HG03342 (cell line): ENCODE data around the gene CYSTM1.

ENCODE experiments used
- ATAC-seq: cut with Tn5 transposase; IDR thresholded peaks from one replicate; pipeline ENCODE4 v1.9.1; 2021; ENCODE audit warnings: mild to moderate bottlenecking, moderate library complexity; ENCODE audit not compliant: unreplicated experiment

Gene CYSTM1

DNA sequence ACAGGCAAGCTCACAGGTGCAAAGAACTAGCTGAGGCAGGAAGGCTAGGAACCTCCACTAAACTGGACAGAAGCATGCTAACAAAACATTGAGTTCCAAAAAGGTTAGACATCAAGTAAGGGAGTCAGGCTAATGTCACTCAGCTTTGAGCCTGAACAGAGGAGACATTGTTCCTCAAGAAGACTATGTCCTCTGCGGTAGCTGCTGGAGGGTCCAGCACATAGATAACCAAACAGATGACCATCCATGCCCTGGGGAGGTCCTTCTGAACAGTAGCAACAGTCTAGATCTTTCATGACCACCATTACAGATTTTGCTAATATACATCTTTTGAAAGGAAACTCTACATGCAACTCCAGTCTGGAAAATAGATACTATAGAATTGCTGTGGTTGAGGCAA lies 57.7 kb downstream of the CYSTM1 start:
- ATAC-seq, result no peak

DNA sequence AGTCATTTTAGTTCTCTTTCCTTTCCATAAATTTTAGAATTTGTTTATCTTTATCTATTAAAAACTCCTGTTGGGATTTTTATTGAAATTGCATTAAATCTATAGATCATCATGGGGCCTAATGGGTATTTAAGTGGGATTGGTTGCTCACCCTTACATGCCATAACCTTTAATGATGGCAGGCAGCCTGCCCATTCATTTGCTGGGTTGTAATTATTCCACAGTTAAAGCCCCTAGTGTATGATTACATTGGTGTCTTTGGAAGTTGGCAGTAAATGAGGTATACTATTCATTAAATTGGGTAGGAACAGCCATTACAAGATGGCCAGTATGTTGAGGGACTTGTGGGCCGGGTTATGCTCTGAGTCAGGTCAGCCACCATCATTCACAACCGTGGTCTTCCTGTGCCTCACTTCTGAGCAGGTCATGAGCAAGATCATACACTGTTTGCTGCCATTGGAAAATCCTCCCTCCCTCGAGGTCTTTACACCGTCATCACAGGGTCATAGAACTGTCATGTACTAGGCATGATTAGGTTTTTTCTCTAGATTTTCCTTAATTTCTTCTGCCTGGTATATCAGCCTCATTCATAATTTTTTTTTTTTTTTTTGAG lies 59.5 kb downstream of the CYSTM1 start:
- no peak for ATAC-seq

DNA sequence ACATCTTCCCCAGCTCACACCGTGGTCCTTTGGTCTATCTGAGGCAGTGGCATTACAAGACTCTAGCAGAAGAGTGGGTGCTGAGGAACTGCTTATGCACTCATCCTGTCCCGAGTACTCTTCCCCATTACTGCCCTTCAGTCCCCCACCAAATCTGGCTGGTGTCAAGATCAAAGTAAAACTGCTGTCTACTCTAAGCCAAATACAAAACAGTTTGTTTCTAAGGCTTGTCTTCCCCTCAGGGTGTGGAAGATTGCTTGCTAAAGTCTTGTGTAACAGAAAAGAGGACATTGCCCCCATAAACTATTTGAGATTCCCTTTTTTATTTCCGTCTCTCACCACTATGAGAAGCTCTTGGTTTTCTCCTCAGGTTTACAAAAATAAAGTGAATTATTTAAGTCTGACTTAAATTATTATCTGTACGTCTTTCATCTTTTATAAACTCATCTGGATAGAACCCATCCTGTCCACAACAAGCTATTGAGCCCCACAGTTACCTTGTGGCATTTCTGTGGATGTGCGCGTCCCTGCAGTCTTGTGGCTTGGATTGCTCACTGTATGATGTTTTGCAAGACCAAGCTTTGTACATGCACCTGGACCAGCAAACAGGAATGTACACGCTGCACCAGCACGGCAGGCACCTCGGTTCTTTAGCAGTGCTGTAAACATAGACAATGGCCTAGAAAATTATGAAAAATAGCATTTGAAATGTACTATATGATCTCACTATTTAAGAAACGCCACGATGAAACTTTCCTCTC lies 61.0 kb downstream of the CYSTM1 start:
- ATAC-seq, result no peak

DNA sequence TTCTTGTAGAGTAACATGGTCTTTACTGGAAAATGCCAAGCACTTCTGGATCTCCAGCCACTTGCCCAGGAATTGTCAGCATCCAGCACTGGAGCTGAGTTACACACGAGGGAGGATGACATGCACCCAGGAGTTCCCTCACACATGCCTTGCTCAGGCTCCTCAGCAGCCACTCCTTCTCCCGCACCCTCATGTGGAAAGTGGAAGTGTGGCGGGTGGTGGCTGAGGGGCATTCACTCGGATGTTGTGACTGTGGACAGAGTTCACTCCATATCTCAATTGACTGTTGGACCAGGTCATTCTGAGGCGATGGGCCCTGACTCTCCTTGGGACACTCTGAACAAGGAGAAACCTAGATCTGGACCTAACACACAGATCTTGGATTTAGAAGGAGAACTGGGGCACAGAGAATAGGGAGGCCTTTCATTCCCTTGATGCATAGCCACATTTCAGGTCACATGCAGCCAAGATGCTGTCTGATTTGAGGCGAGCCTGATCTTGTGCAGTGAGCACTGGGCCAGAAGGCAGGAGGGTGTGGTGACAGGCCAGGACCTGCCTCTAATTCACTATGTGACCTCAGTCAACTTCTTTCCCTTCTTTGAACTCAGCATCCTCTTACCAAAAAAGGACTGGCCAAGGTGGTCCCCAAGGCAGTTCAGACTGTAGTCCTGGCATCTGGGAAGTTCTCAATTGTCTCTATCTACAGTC lies 62.1 kb downstream of the CYSTM1 start:
- ATAC-seq, result no peak

DNA sequence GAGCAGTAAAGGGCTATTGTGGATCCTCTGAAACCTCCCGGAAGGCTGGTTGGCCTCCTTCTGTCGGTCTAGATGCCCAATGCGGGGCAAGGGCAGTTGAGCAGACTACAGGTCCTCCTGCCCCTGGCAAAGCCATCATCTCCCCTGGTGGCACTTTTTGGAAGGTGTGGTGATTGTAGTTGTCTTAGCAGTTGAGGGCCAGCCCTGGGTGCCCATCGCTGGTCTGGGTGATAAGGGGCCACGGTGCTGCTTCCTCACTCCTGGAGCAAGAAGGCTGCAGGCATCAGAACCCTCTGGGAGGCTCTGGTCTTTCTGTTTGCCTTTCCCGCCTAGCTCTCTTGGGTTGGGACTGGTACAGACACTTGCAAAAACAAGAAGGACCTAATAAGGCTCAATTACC lies 63.8 kb downstream of the CYSTM1 start:
- ATAC-seq, result no peak

DNA sequence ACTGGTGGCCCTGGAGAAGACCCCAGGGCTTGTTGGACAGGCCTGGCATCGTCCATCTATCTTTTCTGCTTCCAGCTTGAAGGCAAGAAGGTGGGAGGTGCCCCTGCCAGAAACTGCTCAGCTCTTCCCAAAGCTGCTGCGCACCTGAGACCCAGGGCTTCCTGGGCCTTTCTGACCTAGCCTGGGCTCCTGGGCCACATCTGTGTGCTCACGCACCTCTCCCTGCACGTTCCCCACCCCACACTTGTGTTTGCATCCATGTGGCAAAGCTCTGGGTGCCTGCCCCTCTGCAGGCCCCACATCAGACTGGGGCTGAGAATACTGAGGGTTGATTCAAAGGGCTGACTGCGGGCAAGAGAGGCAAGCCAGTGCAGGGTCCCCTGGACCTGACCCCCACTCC lies 64.5 kb downstream of the CYSTM1 start:
- no peak for ATAC-seq

DNA sequence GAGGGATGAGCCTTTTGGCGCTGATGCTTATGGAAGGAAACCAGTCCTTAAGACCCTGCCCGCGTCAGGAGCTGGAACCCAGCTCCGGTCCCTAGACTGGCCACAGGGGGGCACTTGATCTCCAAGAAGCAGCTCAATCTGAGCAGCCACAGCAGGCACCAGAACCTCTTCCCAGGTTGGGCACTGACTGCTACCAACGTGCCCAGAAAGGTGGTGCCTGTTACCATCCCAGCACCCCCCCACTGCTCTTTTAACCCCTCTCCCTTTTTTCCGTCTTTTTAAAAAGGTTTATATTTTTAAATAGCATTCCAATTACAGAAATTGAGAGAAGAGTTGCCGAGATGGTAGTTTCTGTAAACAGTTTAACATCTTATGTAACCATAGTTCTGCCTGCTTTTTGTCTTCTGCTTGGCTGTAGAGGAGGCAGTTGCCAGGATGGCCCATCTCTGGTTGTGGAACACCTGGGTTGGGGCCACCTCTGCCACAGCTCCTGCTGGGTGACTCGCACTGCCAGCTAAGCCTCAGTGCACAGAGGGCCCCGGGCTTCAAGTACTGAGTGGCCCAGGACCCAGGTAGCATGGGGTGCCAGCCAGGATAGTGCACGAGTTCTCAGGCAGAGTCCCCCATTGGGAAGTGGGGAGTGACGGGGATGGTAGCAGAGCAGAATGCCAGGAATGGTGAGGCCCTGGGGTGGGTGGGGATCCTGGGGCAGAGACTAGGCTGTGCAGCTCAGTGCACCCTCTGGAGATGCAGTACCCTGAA lies 65.1 kb downstream of the CYSTM1 start:
- ATAC-seq, result peak; percentile 71

DNA sequence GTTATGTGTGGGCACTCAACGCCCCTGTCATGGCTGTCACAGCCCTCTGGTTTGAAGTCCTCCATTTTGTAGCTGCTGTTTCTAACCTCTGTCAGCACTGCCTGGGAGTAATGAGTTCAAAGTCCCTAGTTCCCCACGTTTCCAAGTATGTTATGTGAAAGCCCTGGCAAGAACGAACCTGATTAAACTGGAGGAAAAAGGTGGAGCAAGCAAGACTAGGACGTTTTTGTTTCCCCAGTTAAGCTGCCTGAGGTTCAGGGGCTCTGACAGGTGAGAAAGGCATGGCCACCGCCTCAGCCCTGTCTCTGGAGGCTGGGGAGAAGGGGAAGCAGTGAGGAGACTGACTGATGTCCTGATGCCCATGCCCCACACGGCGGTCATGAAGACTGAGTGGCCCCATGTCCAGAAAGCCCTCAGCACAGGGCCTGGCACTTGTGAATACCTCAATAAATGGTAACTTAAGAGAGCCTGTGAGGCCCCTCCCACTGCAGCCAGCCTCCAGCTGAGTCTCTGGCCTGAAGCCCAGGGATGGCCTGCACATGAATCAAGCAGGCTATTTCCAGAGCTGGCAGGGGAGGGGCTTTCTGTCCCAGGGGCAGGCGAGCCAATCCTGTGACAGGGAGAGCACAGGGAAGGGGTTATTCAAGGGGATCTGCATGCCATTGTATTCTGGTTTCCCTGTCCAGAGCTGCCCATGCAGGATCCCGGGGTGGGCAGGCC lies 66.2 kb downstream of the CYSTM1 start:
- no peak for ATAC-seq

DNA sequence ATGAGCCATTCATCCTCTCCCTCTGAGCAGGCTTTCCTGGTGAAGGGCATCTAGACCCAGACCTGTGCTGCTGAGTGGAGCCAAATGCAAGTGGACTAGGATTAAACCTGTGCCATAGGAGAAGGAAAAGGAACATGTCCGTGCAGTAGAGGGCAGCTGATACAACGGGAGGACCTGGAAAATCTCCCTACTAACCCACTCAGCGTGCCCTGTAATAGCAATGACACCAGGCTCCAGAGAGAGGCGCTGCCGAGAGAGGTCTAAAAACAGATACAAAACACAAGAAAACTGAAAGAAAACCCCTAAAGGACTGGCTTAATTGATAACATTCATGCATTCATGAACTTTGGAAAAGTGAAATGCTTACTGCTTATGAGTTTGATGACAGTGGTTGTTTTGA lies 67.1 kb downstream of the CYSTM1 start:
- no peak for ATAC-seq

DNA sequence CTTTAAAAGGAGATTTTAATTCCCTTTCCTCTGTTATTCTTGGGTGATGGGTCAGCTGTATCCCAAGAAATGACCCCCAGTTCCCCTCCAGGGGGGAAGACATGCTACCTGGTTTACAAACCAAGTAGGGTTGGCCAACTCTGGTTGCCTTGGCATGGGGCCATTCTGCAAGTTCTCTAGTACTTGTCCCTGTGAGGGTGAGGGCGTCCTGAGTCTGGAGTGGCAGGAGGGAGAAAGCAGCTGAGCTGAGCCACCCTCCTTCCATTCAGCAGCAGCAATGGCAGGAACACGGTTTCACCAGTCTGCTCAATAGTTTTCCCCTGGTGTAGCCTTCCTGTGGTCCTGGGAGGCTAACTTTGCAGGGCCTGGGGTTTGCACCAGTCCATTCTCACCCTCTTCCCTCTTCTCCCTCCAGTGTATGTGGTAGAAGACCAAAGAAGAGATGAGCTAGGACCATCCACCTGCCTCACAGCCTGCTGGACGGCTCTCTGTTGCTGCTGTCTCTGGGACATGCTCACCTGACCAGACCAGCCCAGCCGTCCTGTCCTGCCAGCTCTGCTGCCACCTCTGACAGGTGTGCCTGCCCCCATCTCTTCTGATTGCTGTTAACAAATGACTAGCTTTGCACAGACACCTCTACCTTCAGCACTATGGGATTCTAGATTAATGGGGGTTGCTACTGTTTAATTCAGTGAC lies 68.0 kb downstream of the CYSTM1 start:
- ATAC-seq, result no peak

DNA sequence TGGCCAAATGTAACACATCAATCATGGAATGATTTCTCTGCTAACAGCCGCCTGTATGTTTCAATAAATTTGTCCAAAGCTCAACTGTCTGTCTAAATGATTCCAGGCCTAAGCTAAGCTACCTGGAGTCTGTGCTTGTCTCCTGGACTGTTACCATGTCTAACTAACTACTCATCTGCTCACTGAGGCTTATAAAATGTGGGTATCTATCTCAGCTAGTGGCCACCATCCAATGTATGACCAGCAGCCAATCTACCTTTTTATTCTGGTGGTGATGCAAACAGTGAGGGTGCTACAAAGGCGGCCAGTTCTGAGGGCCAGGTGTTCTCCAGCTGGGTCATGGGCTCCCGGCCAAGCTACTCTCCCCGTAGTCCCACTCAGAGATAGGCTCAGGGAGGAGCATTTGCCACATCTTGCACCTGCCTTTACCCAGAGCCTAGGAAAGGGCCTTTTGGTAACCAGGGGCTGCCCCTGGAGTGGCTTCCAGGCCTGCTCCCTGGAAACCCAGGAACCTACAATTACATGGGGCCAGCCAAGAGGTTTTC lies 68.8 kb downstream of the CYSTM1 start:
- ATAC-seq, result no peak

DNA sequence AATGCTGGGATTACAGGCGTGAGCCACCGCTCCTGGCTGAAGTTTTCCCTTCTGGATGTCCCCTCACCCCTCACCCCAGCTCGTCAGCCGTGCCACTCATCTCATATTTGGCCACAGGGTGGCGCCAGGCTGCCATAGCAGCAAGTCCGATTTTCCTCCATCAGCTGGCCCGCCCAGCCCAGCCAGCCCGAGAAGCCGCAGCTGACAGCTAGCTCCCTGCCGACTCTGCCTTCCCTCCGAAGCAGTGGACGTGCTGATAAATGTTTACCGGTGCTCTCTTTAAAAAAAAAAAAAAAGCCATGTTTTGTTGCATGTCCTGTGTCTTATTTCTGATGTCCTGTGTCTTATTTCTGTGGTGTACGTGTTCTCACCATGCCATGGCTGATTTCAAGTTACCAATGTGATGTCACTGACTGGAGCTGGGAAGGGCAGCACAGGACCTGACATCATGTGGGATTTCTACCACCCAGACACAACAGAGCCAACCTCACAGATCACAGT lies 69.6 kb downstream of the CYSTM1 start:
- peak; percentile 51 for ATAC-seq

DNA sequence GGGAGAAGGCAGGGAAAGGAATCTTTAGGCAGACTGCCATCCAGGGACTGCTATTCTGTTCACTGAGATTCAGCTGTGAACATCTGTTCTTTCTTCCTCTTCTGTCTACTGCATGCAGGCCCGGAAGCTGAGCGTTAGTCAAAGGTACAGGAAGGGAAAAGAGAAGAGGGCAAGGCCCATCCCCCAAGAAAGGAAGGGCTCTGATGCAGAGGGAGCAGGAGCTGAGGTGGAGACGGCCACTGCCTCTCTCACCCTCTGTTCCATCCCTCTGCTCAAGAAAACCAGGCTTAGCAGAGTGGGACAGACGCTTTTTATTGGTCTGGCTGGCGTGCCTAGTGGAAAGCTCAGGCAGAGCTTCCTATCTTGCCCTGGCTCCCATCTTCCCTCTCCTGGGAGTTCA lies 70.4 kb downstream of the CYSTM1 start:
- ATAC-seq, result no peak

DNA sequence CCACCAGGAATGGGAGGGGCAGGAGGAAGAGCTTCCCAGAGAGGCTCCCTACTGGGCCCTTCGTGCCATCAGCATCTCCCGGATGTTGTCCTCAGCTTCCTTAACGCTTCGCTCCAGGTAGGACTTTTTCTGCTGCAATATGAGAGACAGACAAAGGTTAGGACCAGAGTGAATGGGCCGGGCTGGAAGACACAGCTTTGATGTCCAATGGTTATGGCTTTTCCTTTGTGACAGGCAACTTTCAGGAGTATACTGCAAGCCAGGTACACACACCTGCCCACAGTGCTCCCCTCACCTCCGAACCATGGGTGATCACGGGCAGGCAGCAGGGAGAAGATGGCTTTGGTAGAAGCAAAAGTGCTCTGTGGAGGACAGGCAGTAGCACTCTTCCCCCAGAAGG lies 70.9 kb downstream of the CYSTM1 start:
- no peak for ATAC-seq

DNA sequence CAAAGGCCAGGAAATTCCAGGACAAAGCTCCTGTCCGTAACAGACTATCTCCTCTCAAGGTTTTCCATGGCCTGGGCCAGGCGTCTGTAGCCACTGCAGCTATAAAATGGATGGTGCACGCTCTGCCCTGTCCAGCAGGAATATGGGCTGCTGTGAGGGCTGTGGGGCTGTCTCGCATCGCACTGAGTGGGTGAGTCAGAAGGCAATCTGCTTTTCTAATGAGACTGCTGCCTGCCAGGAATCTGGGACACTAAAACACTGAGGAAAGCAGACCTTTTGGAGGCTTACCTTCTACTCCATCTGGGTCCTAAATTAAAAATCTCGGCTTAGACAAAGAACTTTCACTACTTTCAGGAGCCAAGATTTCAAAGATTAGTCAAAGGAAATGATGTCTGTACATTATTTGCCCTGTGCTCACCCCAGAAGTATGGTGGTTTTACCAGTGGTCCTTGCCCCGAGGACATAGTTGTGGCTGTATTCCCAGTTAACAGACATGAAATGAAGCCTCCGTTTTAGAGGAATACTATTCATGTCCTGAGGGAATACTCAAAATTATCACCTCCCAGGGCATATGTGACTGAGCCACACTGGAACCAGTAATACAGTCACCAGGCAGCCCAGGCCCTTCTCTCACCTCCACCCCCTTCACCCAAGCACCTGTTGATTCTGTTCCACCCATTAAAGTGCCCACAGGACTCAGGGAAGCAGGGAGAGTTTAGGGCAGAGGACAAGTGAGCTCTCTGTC lies 71.6 kb downstream of the CYSTM1 start:
- no peak for ATAC-seq

DNA sequence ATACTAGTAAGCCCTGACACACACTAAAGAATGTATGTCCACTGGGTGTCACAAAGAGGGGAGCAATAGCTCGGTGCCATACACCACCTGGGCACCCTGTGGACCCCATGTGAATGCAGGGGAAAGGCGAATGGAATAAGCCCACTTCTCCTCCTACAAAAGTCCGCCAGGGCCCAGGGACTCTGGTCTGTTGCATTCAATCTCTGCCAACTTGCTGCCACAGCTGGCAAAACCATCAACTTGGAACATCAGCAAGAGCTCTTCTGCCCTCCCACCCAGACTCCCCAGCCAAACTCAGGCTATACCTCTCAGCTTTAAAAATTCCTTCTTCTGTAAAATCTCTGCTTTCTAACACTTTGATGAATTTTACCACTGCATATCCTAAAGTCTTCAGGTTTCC lies 73.4 kb downstream of the CYSTM1 start:
- no peak for ATAC-seq

DNA sequence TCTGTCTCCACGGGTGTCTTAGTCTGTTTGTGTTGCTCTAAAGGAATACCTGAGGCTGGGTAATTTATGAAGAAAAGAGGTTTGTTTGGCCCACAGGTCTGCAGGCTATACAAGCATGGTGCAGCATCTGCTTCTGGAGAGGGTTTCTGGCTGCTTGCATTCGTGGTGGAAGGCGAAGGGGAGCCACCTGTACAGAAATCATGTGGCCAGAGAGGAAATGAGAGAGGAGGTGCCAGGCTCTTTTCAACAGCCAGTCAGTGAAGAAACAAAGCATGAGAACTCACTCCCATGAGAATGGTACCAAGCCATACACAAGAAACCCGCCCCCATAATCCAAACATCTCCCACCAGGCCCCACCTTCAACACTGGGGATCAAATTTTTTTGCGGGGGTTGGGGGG lies 74.5 kb downstream of the CYSTM1 start:
- ATAC-seq, result no peak

DNA sequence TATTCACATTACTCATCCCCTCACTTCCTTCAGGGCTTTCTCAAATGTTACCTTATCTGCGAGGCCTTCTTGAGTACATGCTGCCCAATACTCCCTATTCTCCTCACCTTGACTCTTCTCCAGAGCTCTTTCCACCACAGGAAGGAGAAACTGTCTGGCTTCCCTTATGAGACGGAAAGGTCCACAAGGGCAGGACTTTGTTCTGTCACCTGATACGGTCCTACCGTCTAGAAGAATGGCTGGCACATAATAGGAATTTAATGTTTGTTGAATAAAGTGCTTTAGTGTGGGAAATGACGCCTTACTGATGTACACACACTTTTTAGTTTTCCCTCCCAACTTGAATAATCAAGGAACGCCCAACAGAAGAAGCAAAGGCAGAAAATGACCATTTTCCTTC lies 75.4 kb downstream of the CYSTM1 start:
- ATAC-seq, result no peak

DNA sequence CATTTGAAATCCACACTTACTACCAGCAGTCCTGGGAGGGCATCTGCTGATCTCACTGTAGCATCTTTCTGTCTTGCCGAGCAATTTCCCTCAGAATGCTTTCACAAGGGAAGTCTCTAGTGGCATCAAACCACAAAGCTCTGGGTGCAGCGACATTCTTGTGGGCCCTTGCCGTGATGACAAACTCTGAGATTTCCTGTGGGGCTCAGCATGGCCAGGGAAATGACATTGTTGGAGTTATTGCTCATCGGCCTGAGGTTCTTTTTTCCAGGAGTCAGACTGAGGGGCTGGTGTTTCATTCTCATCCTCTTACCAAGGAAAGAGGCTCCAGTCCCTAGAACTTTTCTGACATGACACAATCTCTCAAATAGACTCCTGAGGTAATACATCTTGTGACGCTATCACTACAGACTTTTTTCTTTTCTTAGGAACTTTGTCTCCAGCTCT lies 76.6 kb downstream of the CYSTM1 start:
- peak; percentile 73 for ATAC-seq
